HG02678 (cell line): ENCODE data around the gene MBD5.

ENCODE experiments used
- ATAC-seq: cut with Tn5 transposase; IDR thresholded peaks from one replicate; pipeline ENCODE4 v1.9.1; 2021; ENCODE audit warnings: mild to moderate bottlenecking, moderate library complexity; ENCODE audit not compliant: unreplicated experiment

MBD5 gene

GRCh38 chr2:148108385-148108784 lies 87.5 kb downstream of the MBD5 start:
- no peak for ATAC-seq

- ATAC-seq, result peak; percentile 62
Measured at GRCh38 chr2:148110184-148110583, 89.3 kb downstream of the MBD5 start.

GRCh38 chr2:148122788-148123187 lies 101.9 kb downstream of the MBD5 start:
- no peak for ATAC-seq

GRCh38 chr2:148124271-148124670 lies 103.4 kb downstream of the MBD5 start:
- no peak for ATAC-seq

- no peak for ATAC-seq
Measured at GRCh38 chr2:148130581-148130980, 109.7 kb downstream of the MBD5 start.

- ATAC-seq, result no peak
Measured at GRCh38 chr2:148132412-148132811, 111.5 kb downstream of the MBD5 start.

- no peak for ATAC-seq
Measured at GRCh38 chr2:148135705-148136104, 114.8 kb downstream of the MBD5 start.

GRCh38 chr2:148136441-148136840 lies 115.5 kb downstream of the MBD5 start:
- no peak for ATAC-seq

GRCh38 chr2:148161909-148162435 lies 141.1 kb downstream of the MBD5 start:
- ATAC-seq, result no peak

- no peak for ATAC-seq
Measured at GRCh38 chr2:148162871-148163270, 142.0 kb downstream of the MBD5 start.

GRCh38 chr2:148165975-148166374 lies 145.1 kb downstream of the MBD5 start:
- no peak for ATAC-seq

- ATAC-seq, result no peak
Measured at GRCh38 chr2:148167241-148167766, 146.4 kb downstream of the MBD5 start.

GRCh38 chr2:148167855-148168254 lies 147.0 kb downstream of the MBD5 start:
- ATAC-seq, result no peak

- ATAC-seq, result no peak
Measured at GRCh38 chr2:148172131-148172753, 151.4 kb downstream of the MBD5 start.

- no peak for ATAC-seq
Measured at GRCh38 chr2:148173168-148173567, 152.3 kb downstream of the MBD5 start.

- ATAC-seq, result no peak
Measured at GRCh38 chr2:148177559-148177958, 156.7 kb downstream of the MBD5 start.

- no peak for ATAC-seq
Measured at GRCh38 chr2:148179724-148180123, 158.8 kb downstream of the MBD5 start.

GRCh38 chr2:148184976-148185375 lies 164.1 kb downstream of the MBD5 start:
- no peak for ATAC-seq

- ATAC-seq, result no peak
Measured at GRCh38 chr2:148194882-148195281, 174.0 kb downstream of the MBD5 start.

GRCh38 chr2:148201075-148202004 lies 180.4 kb downstream of the MBD5 start:
- no peak for ATAC-seq

GRCh38 chr2:148202237-148202636 lies 181.3 kb downstream of the MBD5 start:
- ATAC-seq, result no peak

- no peak for ATAC-seq
Measured at GRCh38 chr2:148207111-148207510, 186.2 kb downstream of the MBD5 start.
